SU-DHL-6 (cell line): Measurements from ENCODE around the gene ANKRD13D.

ENCODE experiments used
- H2AFZ ChIP-seq: fragments of 200-600 bp; sonication (generic); 2 replicates; pipeline ENCODE4 v1.6.1; 2014; ENCODE audit warnings: low read depth, mild to moderate bottlenecking, moderate library complexity, mixed read lengths, antibody characterized with exemption, low read length; ENCODE audit not compliant: severe bottlenecking
- H3F3A ChIP-seq: fragments of 200-600 bp; shearing (Covaris generic); 2 replicates; pipeline ENCODE4 v1.6.0; 2016; ENCODE audit warnings: antibody characterized with exemption, mild to moderate bottlenecking; ENCODE audit not compliant: insufficient read depth
- H3K27ac ChIP-seq: fragments of 200-600 bp; sonication (generic); 2 replicates; pipeline ENCODE4 v1.5.1; 2016; ENCODE audit warnings: low read depth, mild to moderate bottlenecking, low read length, moderate library complexity, mixed read lengths
- H3K27me3 ChIP-seq: fragments of 200-600 bp; sonication (generic), shearing (Covaris generic); 2 replicates; pipeline ENCODE4 v1.6.0; 2014; ENCODE audit warnings: mild to moderate bottlenecking, low read length
- H3K36me3 ChIP-seq: fragments of 200-600 bp; sonication (generic); 2 replicates; pipeline ENCODE4 v1.6.1; 2014; ENCODE audit warnings: mild to moderate bottlenecking, low read length, mixed read lengths
- H3K4me2 ChIP-seq: fragments of 300-600, 200-600 bp; shearing (Covaris generic), sonication (generic); 2 replicates; pipeline ENCODE4 v1.6.0; 2014; ENCODE audit warnings: low read length, low read depth, mild to moderate bottlenecking; ENCODE audit not compliant: poor library complexity, severe bottlenecking
- H3K4me3 ChIP-seq: fragments of 200-600 bp; sonication (generic); 2 replicates; pipeline ENCODE4 v1.5.1; 2014; ENCODE audit warnings: antibody characterized with exemption, low read length, mild to moderate bottlenecking, mixed read lengths; ENCODE audit not compliant: insufficient read depth, poor library complexity, severe bottlenecking
- H3K79me2 ChIP-seq: fragments of 200-600 bp; sonication (generic); 2 replicates; pipeline ENCODE4 v1.6.1; 2014; ENCODE audit warnings: mild to moderate bottlenecking, low read length, moderate library complexity; ENCODE audit not compliant: insufficient read depth
- H3K9ac ChIP-seq: fragments of 200-600 bp; sonication (generic); 2 replicates; pipeline ENCODE4 v1.7.0; 2014; ENCODE audit warnings: mild to moderate bottlenecking, low read length
- H3K9me2 ChIP-seq: fragments of 200-600 bp; sonication (generic); replicated peaks from 2 replicates; pipeline ENCODE4 v1.6.1; 2014; ENCODE audit warnings: low read length; ENCODE audit not compliant: insufficient read depth
- H3K9me3 ChIP-seq: fragments of 200-600 bp; sonication (generic); 2 replicates; pipeline ENCODE4 v1.6.1; 2014; ENCODE audit warnings: low read length, mixed read lengths; ENCODE audit not compliant: insufficient read depth
- H4K20me1 ChIP-seq: fragments of 200-600 bp; sonication (generic); 2 replicates; pipeline ENCODE4 v1.6.1; 2014; ENCODE audit warnings: low read depth, mild to moderate bottlenecking, antibody characterized with exemption, low read length, moderate library complexity, mixed read lengths
- CTCF ChIP-seq: fragments of 200-600 bp; sonication (generic); IDR thresholded peaks from one replicate; pipeline ENCODE4 v1.5.1; 2017; ENCODE audit warnings: antibody characterized with exemption, mild to moderate bottlenecking, low read length, moderate library complexity; ENCODE audit not compliant: insufficient read depth, poor library complexity, severe bottlenecking
- EZH2phosphoT487 ChIP-seq: fragments of 200-600 bp; sonication (generic), shearing (Covaris generic); conservative IDR thresholded peaks from 2 replicates; pipeline ENCODE4 v1.6.1; 2018; ENCODE audit warnings: mild to moderate bottlenecking, antibody characterized with exemption, low read length, moderate library complexity, mixed read lengths

Gene ANKRD13D

GRCh38 chr11:67311556-67312082 lies 22.5 kb downstream of the ANKRD13D start:
- H3K9ac ChIP-seq, result no peak overlapping the region
- H3K27ac ChIP-seq, result no peak overlapping the region

GRCh38 chr11:67312187-67313021 lies 23.3 kb downstream of the ANKRD13D start:
- no peaks in the 10 kb centered on the region for H3K9me2 ChIP-seq
- H3K9me3 ChIP-seq, result no peaks in the 10 kb centered on the region
- no peak overlapping the region for H2AFZ ChIP-seq
- H3F3A ChIP-seq, result peaks cover 5% of the 10 kb centered on the region; the same call in 1 of the 2 replicates
- no peak overlapping the region for H3K4me2 ChIP-seq
- H4K20me1 ChIP-seq, result no peaks in the 10 kb centered on the region
- H3K79me2 ChIP-seq, result no peaks in the 10 kb centered on the region
- no peak overlapping the region for H3K4me3 ChIP-seq
- H3K36me3 ChIP-seq, result no peaks in the 10 kb centered on the region
- no peak overlapping the region for H3K27ac ChIP-seq
- no peaks in the 10 kb centered on the region for H3K27me3 ChIP-seq
- TF ChIP-seq EZH2phosphoT487, result no peak
- TF ChIP-seq CTCF, result no peak
- H3K9ac ChIP-seq, result no peak overlapping the region

More at GRCh38 chr11:67311556-67312082, 22.5 kb downstream of the ANKRD13D start:
- TF ChIP-seq EZH2phosphoT487 (no peak), CTCF (no peak)
- no peaks in the 10 kb centered on the region for H3K9me2 ChIP-seq
- no peak overlapping the region for H3K4me2 ChIP-seq
- no peaks in the 10 kb centered on the region for H3K79me2 ChIP-seq
- no peaks in the 10 kb centered on the region for H3K9me3 ChIP-seq
- H3K4me3 ChIP-seq, result no peak overlapping the region
- no peaks in the 10 kb centered on the region for H3K36me3 ChIP-seq
- H4K20me1 ChIP-seq, result no peaks in the 10 kb centered on the region
- H2AFZ ChIP-seq, result no peak overlapping the region
- H3K27me3 ChIP-seq, result no peaks in the 10 kb centered on the region
- 0 out of 2 replicates have a peak, but pooled peaks cover 5% of the 10 kb centered on the region for H3F3A ChIP-seq

GRCh38 chr11:67313125-67313890 lies 24.2 kb downstream of the ANKRD13D start:
- H2AFZ ChIP-seq, result no peak overlapping the region
- H4K20me1 ChIP-seq, result no peaks in the 10 kb centered on the region
- no peak overlapping the region for H3K9ac ChIP-seq
- H3K79me2 ChIP-seq, result no peaks in the 10 kb centered on the region
- H3K9me2 ChIP-seq, result no peaks in the 10 kb centered on the region
- H3K4me2 ChIP-seq, result no peak overlapping the region
- no peak overlapping the region for H3K27ac ChIP-seq
- peaks cover 5% of the 10 kb centered on the region; the same call in 1 of the 2 replicates for H3F3A ChIP-seq
- no peaks in the 10 kb centered on the region for H3K36me3 ChIP-seq
- H3K27me3 ChIP-seq, result no peaks in the 10 kb centered on the region
- H3K9me3 ChIP-seq, result no peaks in the 10 kb centered on the region
- H3K4me3 ChIP-seq, result no peak overlapping the region
- TF ChIP-seq EZH2phosphoT487, result no peak
